PC-9 (cell line): ENCODE results near the gene TBCD. TPM values are rescaled to one million over a fixed set of nuclear protein-coding genes. Genes with fewer than 3 reads are reported as not detected.

Source experiments
- BruUV-seq: library from RNA; stranded (reverse); fragments of 400-500 nt; replicated peaks from 2 replicates; lab custom pipeline; 2021; lab: Mats Ljungman, UMichigan
- CTCF ChIA-PET: fragments of 300-600 bp; sonication (Branson Sonifier 250); formaldehyde crosslinking; loops from one replicate; lab custom pipeline; 2022; ENCODE audit warnings: antibody characterized with exemption; lab: Charles Lee
- POLR2A ChIA-PET: fragments of 300-600 bp; sonication (Branson Sonifier 250); formaldehyde crosslinking; loops from one replicate; lab custom pipeline; 2022; ENCODE audit warnings: antibody characterized with exemption; ENCODE audit not compliant: unreplicated experiment; lab: Charles Lee
- DNase-seq, 2 experiments: peaks; one replicate each; pipeline versions ENCODE4 v3.0.0 to v3.0.0-alpha.2; 2015 to 2022; ENCODE audit warnings: mixed read lengths in 1 of 2
- H2AFZ ChIP-seq: fragments of 200-600 bp; sonication (generic); 2 replicates; pipeline ENCODE4 v1.8.1; 2017; ENCODE audit warnings: antibody characterized with exemption
- H3F3A ChIP-seq: fragments of 200-600 bp; sonication (generic); 2 replicates; pipeline ENCODE4 v1.8.1; 2017; ENCODE audit warnings: antibody characterized with exemption, mild to moderate bottlenecking, low read depth; ENCODE audit not compliant: insufficient read depth
- H3K27ac ChIP-seq: fragments of 200-600 bp; sonication (generic); 2 replicates; pipeline ENCODE4 v1.6.1; 2016; ENCODE audit warnings: mixed run types
- H3K27me3 ChIP-seq: fragments of 200-600 bp; sonication (generic); 2 replicates; pipeline ENCODE4 v1.6.1; 2016; ENCODE audit warnings: low read depth, mixed run types; ENCODE audit not compliant: insufficient read depth
- H3K36me3 ChIP-seq: fragments of 200-600 bp; sonication (generic); 2 replicates; pipeline ENCODE4 v1.6.1; 2016; ENCODE audit warnings: low read depth, mixed run types
- H3K4me1 ChIP-seq: fragments of 200-600 bp; sonication (generic); replicated peaks from 2 replicates; pipeline ENCODE4 v1.6.1; 2016; ENCODE audit warnings: mixed run types; ENCODE audit not compliant: insufficient read depth
- H3K4me2 ChIP-seq: fragments of 200-600 bp; sonication (generic); 2 replicates; pipeline ENCODE4 v1.6.1; 2017; ENCODE audit warnings: mixed run types
- H3K4me3 ChIP-seq: fragments of 200-600 bp; sonication (generic); 2 replicates; pipeline ENCODE4 v1.6.1; 2016; ENCODE audit warnings: mixed run types
- H3K79me2 ChIP-seq: fragments of 200-600 bp; sonication (generic); 2 replicates; pipeline ENCODE4 v1.6.1; 2017; ENCODE audit warnings: low read depth, mixed run types
- H3K9me2 ChIP-seq: fragments of 200-600 bp; sonication (generic); 2 replicates; pipeline ENCODE4 v1.8.1; 2017; ENCODE audit warnings: mild to moderate bottlenecking; ENCODE audit not compliant: insufficient read depth
- H3K9me3 ChIP-seq: fragments of 200-600 bp; sonication (generic); 2 replicates; pipeline ENCODE4 v1.8.1; 2016; ENCODE audit warnings: low read depth; ENCODE audit not compliant: insufficient read depth
- H4K20me1 ChIP-seq: fragments of 200-600 bp; sonication (generic); 2 replicates; pipeline ENCODE4 v1.8.1; 2017; ENCODE audit not compliant: insufficient read depth
- CTCF ChIP-seq: fragments of 200-600 bp; sonication (generic); conservative IDR thresholded peaks from 2 replicates; pipeline ENCODE4 v1.6.1; 2017; ENCODE audit warnings: mixed run types, antibody characterized with exemption, mild to moderate bottlenecking, moderate library complexity
- EZH2 ChIP-seq: fragments of 200-600 bp; sonication (generic); IDR thresholded peaks from 2 replicates; pipeline ENCODE4 v1.8.0; 2017; ENCODE audit warnings: antibody characterized with exemption, low read depth
- intact Hi-C: fragments of 100-400 bp; cut with micrococcal nuclease; formaldehyde crosslinking; loops from one replicate; pipeline ENCODE4 v1.10.0; 2022; ENCODE audit not compliant: unreplicated experiment
- total RNA-seq: library from RNA; stranded (reverse); gene quantifications from 2 replicates; pipeline ENCODE4 v1.2.3, GENCODE V29; 2021

TBCD gene
- total RNA-seq, 1 experiment from 2014 or later, result 115 TPM

DNA sequence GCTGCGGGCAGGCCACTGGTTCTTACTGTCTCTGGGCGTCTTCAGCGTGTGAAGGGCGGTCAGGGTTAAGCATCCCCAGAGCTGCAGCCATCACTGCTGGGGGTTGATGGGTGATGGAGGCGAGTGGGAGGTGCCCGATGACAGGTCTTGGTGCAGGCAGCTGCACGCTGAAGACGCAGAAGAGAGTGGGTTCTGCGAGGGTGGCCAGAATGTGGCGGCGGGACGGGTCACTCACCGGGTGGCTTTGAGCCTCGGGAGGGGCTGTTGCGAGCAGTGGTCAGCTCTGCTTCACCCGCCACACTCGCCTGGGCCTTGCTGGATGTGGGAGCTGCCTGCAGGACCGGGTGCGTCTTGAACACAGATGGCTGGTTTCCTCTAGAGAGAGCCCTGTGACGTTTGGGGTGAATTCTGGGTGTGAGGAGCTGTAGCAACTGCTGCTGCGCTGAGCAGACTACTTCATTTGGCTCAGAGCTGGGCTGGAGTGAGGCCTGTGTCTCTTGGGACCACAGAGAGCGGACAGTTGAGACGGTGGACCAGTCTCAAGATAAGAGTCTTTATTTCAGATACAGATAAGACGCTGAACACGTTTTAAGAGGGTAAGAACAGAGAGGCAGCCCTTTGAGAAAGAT is 132.6 kb downstream of the TBCD start:
- Histone ChIP-seq H3F3A (peaks cover 25% of the 10 kb centered on the region), H4K20me1 (no peaks in the 10 kb centered on the region), H3K27ac (peak overlapping the region; percentile 70), H3K36me3 (no peaks in the 10 kb centered on the region), H3K4me3 (no peak overlapping the region), H3K27me3 (no peaks in the 10 kb centered on the region), H3K4me2 (no peak overlapping the region), H3K9me2 (no peaks in the 10 kb centered on the region), H3K9me3 (no peaks in the 10 kb centered on the region), H3K4me1 (peaks cover 42% of the 10 kb centered on the region), H2AFZ (no peak overlapping the region), H3K79me2 (peaks cover 32% of the 10 kb centered on the region)
- TF ChIP-seq CTCF, result no peak
- no peak for TF ChIP-seq EZH2
- BruUV-seq, result no TSS peak
- DNase-seq, result no peak
- ChIA-PET POLR2A (no interaction called here), CTCF (interaction anchor here (1.6 kb wide), 1 partner anchor 10 kb away, joined by 3 read pairs; no protein-coding TSS in a partner anchor)
- intact Hi-C loops, result loop anchor here (10.0 kb wide), 1 partner anchor 530 kb away; the partner anchor contains the start of gene TEX19

DNA sequence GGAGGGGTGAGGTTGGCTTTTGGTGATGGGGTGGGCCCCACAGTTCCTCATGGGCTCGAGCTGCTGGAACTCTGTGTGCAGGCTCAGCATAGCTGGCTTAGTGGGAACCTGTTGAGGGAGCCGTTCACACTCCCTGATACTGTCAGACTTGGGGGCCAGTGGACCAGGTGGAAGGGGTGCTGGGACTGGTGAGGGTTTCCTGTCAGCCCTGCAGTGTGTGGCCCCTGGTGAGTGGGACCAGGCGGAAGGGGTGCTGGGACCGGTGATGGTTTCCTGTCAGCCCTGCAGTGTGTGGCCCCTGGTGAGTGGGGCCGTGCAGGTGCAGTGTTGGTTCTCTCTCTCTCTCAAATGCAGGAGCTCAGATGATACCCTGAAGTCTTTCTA is 133.1 kb downstream of the TBCD start:
- no peaks in the 10 kb centered on the region for H3K27me3 ChIP-seq
- no peaks in the 10 kb centered on the region for H3K36me3 ChIP-seq
- H3K79me2 ChIP-seq, result peaks cover 27% of the 10 kb centered on the region
- H3K4me3 ChIP-seq, result no peak overlapping the region
- intact Hi-C loops, result loop anchor here (10.0 kb wide), 1 partner anchor 530 kb away; the partner anchor contains the start of gene TEX19
- POLR2A ChIA-PET, result no interaction called here
- BruUV-seq, result no TSS peak
- no peaks in the 10 kb centered on the region for H3K9me3 ChIP-seq
- no peak for DNase-seq
- H2AFZ ChIP-seq, result no peak overlapping the region
- CTCF ChIA-PET, result interaction anchor here (1.2 to 1.6 kb wide), 2 partner anchors 9 to 10 kb away, joined by 3 to 4 read pairs; no protein-coding TSS in a partner anchor
- H3K4me2 ChIP-seq, result peak overlapping the region; percentile 71; the same call in 1 of the 2 replicates
- H3K27ac ChIP-seq, result peak overlapping the region; percentile 70
- H3K4me1 ChIP-seq, result peaks cover 45% of the 10 kb centered on the region
- H4K20me1 ChIP-seq, result no peaks in the 10 kb centered on the region
- H3F3A ChIP-seq, result peaks cover 29% of the 10 kb centered on the region
- no peaks in the 10 kb centered on the region for H3K9me2 ChIP-seq
- no peak for TF ChIP-seq EZH2
- TF ChIP-seq CTCF, result no peak

DNA sequence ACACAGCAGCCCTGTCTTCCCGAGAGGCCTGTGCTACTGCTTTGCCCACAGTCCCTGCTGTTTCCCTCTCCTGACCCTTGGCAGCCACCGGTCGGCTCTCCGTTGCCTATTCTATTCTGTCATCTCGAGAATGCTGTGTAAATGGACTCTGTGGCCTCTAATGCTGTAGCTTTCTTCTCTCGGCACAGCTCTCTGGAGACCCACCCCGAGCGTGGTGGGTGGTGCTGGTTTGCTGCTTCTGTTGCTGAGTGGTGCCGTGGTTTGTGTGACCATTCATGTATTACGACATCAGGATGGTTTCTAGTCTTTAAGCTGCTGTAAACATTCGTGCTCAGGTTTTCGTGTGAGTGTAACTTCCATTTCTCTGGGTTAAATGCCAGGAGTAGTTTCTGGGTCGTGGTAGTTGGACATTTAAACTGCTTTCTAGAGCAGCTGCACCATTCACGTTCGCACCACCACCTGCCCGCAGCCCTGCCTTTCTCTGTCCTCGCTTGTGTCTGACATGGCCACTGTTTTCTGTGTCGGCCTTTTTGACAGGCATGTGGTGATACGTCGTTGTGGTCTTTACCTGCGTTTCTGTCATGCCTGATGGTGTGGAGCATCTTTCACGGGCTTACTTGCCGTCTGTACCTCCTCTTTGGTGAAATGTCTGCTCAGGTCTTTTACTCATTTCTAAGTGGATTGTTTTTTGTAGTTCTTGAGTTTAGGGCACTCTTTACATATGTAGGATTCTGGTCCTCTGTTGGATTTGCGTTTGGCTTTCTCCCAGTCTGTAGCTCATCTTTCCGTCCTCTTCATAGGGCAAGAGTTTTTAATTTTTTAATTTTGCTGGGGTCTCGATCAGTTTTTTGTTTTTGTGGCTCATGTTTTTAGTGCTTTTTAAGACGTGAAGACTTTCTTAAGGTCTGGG is 135.6 kb downstream of the TBCD start:
- no peak overlapping the region; the same call in 1 of the 2 replicates for H3K4me3 ChIP-seq
- no peaks in the 10 kb centered on the region for H4K20me1 ChIP-seq
- DNase-seq, result no peak
- intact Hi-C loops, result loop anchor here (10.0 kb wide), 1 partner anchor 533 kb away; the partner anchor contains the start of gene TEX19
- CTCF ChIA-PET, result no interaction called here
- peaks cover 59% of the 10 kb centered on the region for H3K4me1 ChIP-seq
- H3F3A ChIP-seq, result peaks cover 39% of the 10 kb centered on the region
- H2AFZ ChIP-seq, result no peak overlapping the region
- TF ChIP-seq CTCF, result no peak
- no peak for TF ChIP-seq EZH2
- H3K27ac ChIP-seq, result peak overlapping the region; percentile 100
- H3K4me2 ChIP-seq, result peak overlapping the region; percentile 95
- H3K9me3 ChIP-seq, result no peaks in the 10 kb centered on the region
- POLR2A ChIA-PET, result no interaction called here
- H3K9me2 ChIP-seq, result no peaks in the 10 kb centered on the region
- no TSS peak for BruUV-seq
- peaks cover 39% of the 10 kb centered on the region for H3K79me2 ChIP-seq
- no peaks in the 10 kb centered on the region for H3K36me3 ChIP-seq
- no peaks in the 10 kb centered on the region for H3K27me3 ChIP-seq
